HEK293T (cell line): ENCODE data around the gene LUC7L3.

Experiments
- BHLHE40 ChIP-seq: fragments of 450-650 bp; IDR thresholded peaks from 2 replicates; pipeline ENCODE4 v1.6.1; 2016; ENCODE audit warnings: mild to moderate bottlenecking, moderate library complexity, borderline replicate concordance
- CTBP1 ChIP-seq: fragments of 450-650 bp; IDR thresholded peaks from 2 replicates; pipeline ENCODE4 v1.6.1; 2016; ENCODE audit warnings: borderline replicate concordance
- ELF4 ChIP-seq: fragments of 450-650 bp; IDR thresholded peaks from 2 replicates; pipeline ENCODE4 v1.6.1; 2017; ENCODE audit warnings: antibody characterized with exemption
- FOXA1 ChIP-seq: fragments of 450-650 bp; IDR thresholded peaks from 2 replicates; pipeline ENCODE4 v1.6.1; 2016; ENCODE audit warnings: mild to moderate bottlenecking
- FOXK2 ChIP-seq: fragments of 450-650 bp; IDR thresholded peaks from 2 replicates; pipeline ENCODE4 v1.6.1; 2016; ENCODE audit warnings: mild to moderate bottlenecking
- HDGF ChIP-seq: fragments of 450-650 bp; IDR thresholded peaks from 2 replicates; pipeline ENCODE4 v1.6.1; 2017; ENCODE audit warnings: antibody characterized with exemption, borderline replicate concordance
- L3MBTL2 ChIP-seq: fragments of 450-650 bp; conservative IDR thresholded peaks from 2 replicates; pipeline ENCODE4 v1.6.1; 2016; ENCODE audit warnings: mild to moderate bottlenecking
- LEF1 ChIP-seq: fragments of 450-650 bp; IDR thresholded peaks from 2 replicates; pipeline ENCODE4 v1.6.1; 2017; ENCODE audit warnings: mild to moderate bottlenecking, borderline replicate concordance
- SP1 ChIP-seq: fragments of 450-650 bp; IDR thresholded peaks from 2 replicates; pipeline ENCODE4 v1.6.1; 2017
- SUZ12 ChIP-seq: fragments of 450-650 bp; IDR thresholded peaks from 2 replicates; pipeline ENCODE4 v1.6.1; 2016; ENCODE audit warnings: mild to moderate bottlenecking
- ZNF384 ChIP-seq: fragments of 450-650 bp; IDR thresholded peaks from 2 replicates; pipeline ENCODE4 v1.6.1; 2016
- TF ChIP-seq, protein P1 (sequence below): fragments of 450-650 bp; IDR thresholded peaks from 2 replicates; pipeline ENCODE4 v1.6.1; 2016

DNA sequence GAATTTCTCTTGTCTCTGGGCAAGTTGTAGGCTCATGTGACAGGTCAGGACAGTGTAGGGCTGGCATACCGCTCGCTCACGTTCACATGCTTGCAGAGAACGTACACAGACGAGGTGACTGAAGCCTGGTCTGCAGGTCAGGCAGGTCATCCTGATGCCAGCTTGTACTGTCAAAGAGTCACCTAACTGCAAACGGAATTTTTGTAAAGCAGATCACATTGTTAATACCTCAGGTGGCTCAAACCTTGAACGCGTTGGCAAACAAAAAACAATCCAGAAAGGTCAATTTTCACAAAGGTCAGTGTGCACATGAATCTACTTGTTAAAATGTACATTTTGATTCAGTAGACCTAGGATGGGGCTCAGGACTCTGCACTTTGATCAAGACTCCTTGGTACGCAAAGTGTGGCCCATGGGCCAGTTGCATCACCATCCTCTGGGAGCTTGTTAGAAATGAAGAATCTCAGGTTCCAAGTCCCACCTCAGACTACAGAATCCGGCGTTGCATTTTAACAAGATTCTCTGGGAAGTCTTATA is 40.3 kb upstream of the LUC7L3 start:
- TF ChIP-seq BHLHE40 (no peak), L3MBTL2 (no peak), ELF4 (no peak), SP1 (no peak), SUZ12 (no peak), FOXK2 (no peak), HDGF (no peak), LEF1 (no peak), ZNF384 (no peak), FOXA1 (no peak), CTBP1 (no peak)
- TF ChIP-seq, protein P1, sequence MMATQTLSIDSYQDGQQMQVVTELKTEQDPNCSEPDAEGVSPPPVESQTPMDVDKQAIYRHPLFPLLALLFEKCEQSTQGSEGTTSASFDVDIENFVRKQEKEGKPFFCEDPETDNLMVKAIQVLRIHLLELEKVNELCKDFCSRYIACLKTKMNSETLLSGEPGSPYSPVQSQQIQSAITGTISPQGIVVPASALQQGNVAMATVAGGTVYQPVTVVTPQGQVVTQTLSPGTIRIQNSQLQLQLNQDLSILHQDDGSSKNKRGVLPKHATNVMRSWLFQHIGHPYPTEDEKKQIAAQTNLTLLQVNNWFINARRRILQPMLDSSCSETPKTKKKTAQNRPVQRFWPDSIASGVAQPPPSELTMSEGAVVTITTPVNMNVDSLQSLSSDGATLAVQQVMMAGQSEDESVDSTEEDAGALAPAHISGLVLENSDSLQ, result no peak
